H9 (cell line): ENCODE data around the gene NARF. TPM values are rescaled to one million over a fixed set of nuclear protein-coding genes. Genes with fewer than 3 reads are reported as not detected.

ENCODE experiments used
- DNase-seq: peaks from one replicate; pipeline ENCODE4 v3.0.0-alpha.2; 2017
- H2AFZ ChIP-seq: one replicate; pipeline ENCODE4 v1.6.1; 2013; ENCODE audit warnings: mild to moderate bottlenecking, low read length, control low read depth, moderate library complexity
- H2AK5ac ChIP-seq: 2 replicates; pipeline ENCODE4 v1.6.1; 2013; ENCODE audit warnings: low read length, control low read depth, mixed read lengths; ENCODE audit not compliant: insufficient read length
- H2BK120ac ChIP-seq: one replicate; pipeline ENCODE4 v1.6.1; 2013; ENCODE audit warnings: low read depth, mild to moderate bottlenecking, low read length, control low read depth, inconsistent platforms; ENCODE audit not compliant: poor library complexity, severe bottlenecking
- H2BK12ac ChIP-seq: 2 replicates; pipeline ENCODE4 v1.6.1; 2013; ENCODE audit warnings: low read length, control low read depth, mixed read lengths, low read depth; ENCODE audit not compliant: insufficient read length
- H2BK15ac ChIP-seq: 2 replicates; pipeline ENCODE4 v1.6.1; 2013; ENCODE audit warnings: low read depth, low read length, control low read depth
- H2BK20ac ChIP-seq: one replicate; pipeline ENCODE4 v1.6.1; 2013; ENCODE audit warnings: low read depth, mild to moderate bottlenecking, low read length, control low read depth, inconsistent platforms; ENCODE audit not compliant: poor library complexity, severe bottlenecking
- H2BK5ac ChIP-seq: 2 replicates; pipeline ENCODE4 v1.6.1; 2013; ENCODE audit warnings: low read length, control low read depth, mixed read lengths; ENCODE audit not compliant: insufficient read length
- H3K14ac ChIP-seq: 2 replicates; pipeline ENCODE4 v1.6.1; 2013; ENCODE audit warnings: low read length, control low read depth; ENCODE audit not compliant: insufficient read depth
- H3K18ac ChIP-seq: 2 replicates; pipeline ENCODE4 v1.6.1; 2013; ENCODE audit warnings: low read depth, mild to moderate bottlenecking, mixed read lengths, low read length, control low read depth; ENCODE audit not compliant: insufficient read length
- H3K23ac ChIP-seq: 2 replicates; pipeline ENCODE4 v1.6.1; 2013; ENCODE audit warnings: low read length, control low read depth, mixed read lengths, low read depth; ENCODE audit not compliant: insufficient read length
- H3K23me2 ChIP-seq: 2 replicates; pipeline ENCODE4 v1.6.1; 2013; ENCODE audit warnings: low read depth, mild to moderate bottlenecking, mixed read lengths, low read length, control low read depth; ENCODE audit not compliant: insufficient read length, poor library complexity, severe bottlenecking
- H3K27ac ChIP-seq: 2 replicates; pipeline ENCODE4 v1.5.1; 2013; ENCODE audit warnings: low read length, control low read depth, mixed read lengths, low read depth; ENCODE audit not compliant: insufficient read length
- H3K27me3 ChIP-seq: 2 replicates; pipeline ENCODE4 v1.6.1; 2013; ENCODE audit warnings: low read length, control low read depth, inconsistent platforms; ENCODE audit not compliant: insufficient read depth
- H3K4ac ChIP-seq: 2 replicates; pipeline ENCODE4 v1.6.1; 2013; ENCODE audit warnings: low read depth, mild to moderate bottlenecking, control low read depth, inconsistent platforms, low read length, moderate library complexity
- H3K4me1 ChIP-seq: 2 replicates; pipeline ENCODE4 v1.6.1; 2013; ENCODE audit warnings: low read length, control low read depth, inconsistent platforms; ENCODE audit not compliant: insufficient read depth
- H3K4me2 ChIP-seq: 2 replicates; pipeline ENCODE4 v1.6.1; 2013; ENCODE audit warnings: low read length, control low read depth, mixed read lengths; ENCODE audit not compliant: insufficient read length, insufficient read depth
- H3K56ac ChIP-seq: 2 replicates; pipeline ENCODE4 v1.6.1; 2013; ENCODE audit warnings: low read depth, mild to moderate bottlenecking, mixed read lengths, low read length, control low read depth; ENCODE audit not compliant: insufficient read length
- H3K79me1 ChIP-seq: 2 replicates; pipeline ENCODE4 v1.6.1; 2013; ENCODE audit warnings: low read depth, mild to moderate bottlenecking, moderate library complexity, low read length, control low read depth, inconsistent platforms; ENCODE audit not compliant: insufficient read depth, poor library complexity, severe bottlenecking
- H3K79me2 ChIP-seq: 2 replicates; pipeline ENCODE4 v1.6.1; 2013; ENCODE audit warnings: low read length, control low read depth, inconsistent platforms; ENCODE audit not compliant: insufficient read depth
- H3K9ac ChIP-seq: 2 replicates; pipeline ENCODE4 v1.6.1; 2013; ENCODE audit warnings: low read length, control low read depth, mixed read lengths; ENCODE audit not compliant: insufficient read length; ENCODE audit errors: extremely low read depth
- H3K9me3 ChIP-seq: one replicate; pipeline ENCODE4 v1.6.1; 2013; ENCODE audit warnings: low read depth, low read length, inconsistent platforms; ENCODE audit not compliant: control insufficient read depth
- H3T11ph ChIP-seq: one replicate; pipeline ENCODE4 v1.6.1; 2013; ENCODE audit warnings: mild to moderate bottlenecking, low read length, control low read depth, inconsistent platforms
- H4K20me1 ChIP-seq: one replicate; pipeline ENCODE4 v1.6.1; 2013; ENCODE audit not compliant: control insufficient read depth, insufficient read length, insufficient read depth
- H4K5ac ChIP-seq: 2 replicates; pipeline ENCODE4 v1.6.1; 2013; ENCODE audit warnings: low read depth, mild to moderate bottlenecking, mixed read lengths, low read length, control low read depth; ENCODE audit not compliant: insufficient read length
- H4K8ac ChIP-seq: replicated peaks from 2 replicates; pipeline ENCODE4 v1.6.1; 2013; ENCODE audit warnings: low read length, control low read depth, mixed read lengths, low read depth; ENCODE audit not compliant: insufficient read length
- H4K91ac ChIP-seq: 2 replicates; pipeline ENCODE4 v1.6.1; 2013; ENCODE audit warnings: low read depth, mild to moderate bottlenecking, moderate library complexity, mixed read lengths, low read length, control low read depth; ENCODE audit not compliant: insufficient read length
- H3K27ac Mint-ChIP-seq, 3 experiments: 2 replicates in 2 of 3; 3 replicates in 1 of 3; pipeline ENCODE4 v1.8.0; 2020 to 2021; ENCODE audit warnings: mixed read lengths in 3 of 3, mild to moderate bottlenecking in 1 of 3, moderate library complexity in 1 of 3
- H3K27me3 Mint-ChIP-seq: 2 replicates; pipeline ENCODE4 v1.8.0; 2021; ENCODE audit warnings: low read depth, mild to moderate bottlenecking, moderate library complexity, mixed read lengths
- H3K36me3 Mint-ChIP-seq, 3 experiments: 2 replicates in 2 of 3; 3 replicates in 1 of 3; pipeline ENCODE4 v1.8.0; 2020 to 2021; ENCODE audit warnings: low read depth in 3 of 3, mixed read lengths in 3 of 3; ENCODE audit not compliant: insufficient read depth in 1 of 3
- H3K4me1 Mint-ChIP-seq, 2 experiments: 2 replicates each; pipeline ENCODE4 v1.8.0; 2020; ENCODE audit warnings: mixed read lengths in 2 of 2
- H3K4me3 Mint-ChIP-seq, 2 experiments: 2 replicates in 1 of 2; 3 replicates in 1 of 2; pipeline ENCODE4 v1.8.0; 2020 to 2021; ENCODE audit warnings: mild to moderate bottlenecking in 2 of 2, mixed read lengths in 2 of 2, moderate library complexity in 1 of 2
- H3K9me3 Mint-ChIP-seq, 2 experiments: 2 replicates in 1 of 2; 3 replicates in 1 of 2; pipeline ENCODE4 v1.8.0; 2020; ENCODE audit warnings: mild to moderate bottlenecking in 2 of 2, mixed read lengths in 2 of 2, moderate library complexity in 1 of 2
- WGBS: extraction: QIAGEN DNeasy Blood & Tissue Kit; methylation state at CpG from one replicate; pipeline ENCODE4 v1.1.7; 2013; ENCODE audit warnings: missing lambda C conversion rate, low lambda C conversion rate, mixed read lengths; ENCODE audit not compliant: insufficient read length; ENCODE audit errors: extremely low coverage; 5-methylcytosine and 5-hydroxymethylcytosine counted together
- total RNA-seq: library from RNA; stranded (reverse); gene quantifications from 2 replicates; pipeline ENCODE4 v1.2.1, GENCODE V29; 2021
- TF ChIP-seq, protein P1 (sequence below): fragments of 200-600 bp; sonication (generic); conservative IDR thresholded peaks from 3 replicates; pipeline ENCODE4 v1.8.0; 2021; ENCODE audit warnings: antibody characterized with exemption, mild to moderate bottlenecking

Gene NARF
- total RNA-seq, 1 experiment from 2014 or later, result 124 TPM

DNA sequence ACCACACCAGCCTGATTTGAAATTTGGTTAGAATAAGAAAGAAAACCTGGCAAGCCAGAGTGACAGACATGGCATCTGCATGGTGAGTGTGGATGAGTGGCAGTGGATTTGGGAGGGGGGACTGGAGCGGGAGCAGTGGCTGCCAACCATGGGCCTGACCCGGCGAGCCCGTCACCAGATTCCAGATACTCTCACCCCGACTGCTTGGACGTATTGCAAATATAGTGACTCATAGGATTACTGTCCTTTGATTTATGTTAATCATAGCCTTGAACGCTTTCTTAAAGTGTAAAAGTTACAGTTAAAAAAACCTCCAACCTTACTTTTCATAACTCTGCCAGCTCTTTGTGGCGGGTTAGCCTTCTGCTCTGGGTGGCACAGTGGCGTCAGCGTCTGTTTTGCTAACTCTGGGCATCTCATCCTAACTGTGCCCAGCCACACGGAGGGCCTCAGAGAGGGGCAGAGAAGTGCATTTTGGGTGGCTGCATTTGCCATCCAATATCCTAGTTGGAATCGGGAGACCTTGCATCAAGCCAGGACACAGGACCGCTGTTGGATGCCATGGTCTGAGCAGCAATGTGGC lies 34.2 kb downstream of the NARF start:
- Histone ChIP-seq H3K4me1 (no peaks in the 10 kb centered on the region), H3K9me3 (no peaks in the 10 kb centered on the region), H3K79me2 (no peaks in the 10 kb centered on the region), H2BK120ac (no peak overlapping the region), H2AK5ac (no peak overlapping the region), H4K5ac (no peak overlapping the region), H3K9ac (no peak overlapping the region), H3K56ac (no peak overlapping the region), H3K27ac (no peak overlapping the region), H3T11ph (no peak overlapping the region), H3K4me2 (no peak overlapping the region), H3K23me2 (peaks cover 4% of the 10 kb centered on the region), H2BK12ac (no peak overlapping the region), H2BK20ac (no peak overlapping the region), H2AFZ (no peak overlapping the region), H4K91ac (no peak overlapping the region), H2BK5ac (no peak overlapping the region), H3K18ac (no peak overlapping the region), H3K27me3 (peaks cover under 1% of the 10 kb centered on the region; the same call in 1 of the 2 replicates), H2BK15ac (no peak overlapping the region), H4K20me1 (no peaks in the 10 kb centered on the region), H4K8ac (no peak overlapping the region), H3K23ac (no peak overlapping the region), H3K4ac (no peak overlapping the region), H3K14ac (no peak overlapping the region), H3K79me1 (no peaks in the 10 kb centered on the region)
- H3K36me3 Mint-ChIP-seq, result peaks cover 5 to 15% (median 14%) of the 10 kb centered on the region in 3 experiments
- H3K4me3 Mint-ChIP-seq, result no peak overlapping the region
- H3K9me3 Mint-ChIP-seq, result peaks cover 0 to 2% of the 10 kb centered on the region in 2 experiments; a peak in 1 of 5 replicates
- DNase-seq, result no peak
- peaks cover 10 to 19% of the 10 kb centered on the region in 2 experiments for H3K4me1 Mint-ChIP-seq
- no CpG with 5 or more reads among the region's 13 CpGs for WGBS
- H3K27ac Mint-ChIP-seq, result no peak overlapping the region; a peak in 1 of 7 replicates
- H3K27me3 Mint-ChIP-seq, result peaks cover 16% of the 10 kb centered on the region
- TF ChIP-seq, protein P1, sequence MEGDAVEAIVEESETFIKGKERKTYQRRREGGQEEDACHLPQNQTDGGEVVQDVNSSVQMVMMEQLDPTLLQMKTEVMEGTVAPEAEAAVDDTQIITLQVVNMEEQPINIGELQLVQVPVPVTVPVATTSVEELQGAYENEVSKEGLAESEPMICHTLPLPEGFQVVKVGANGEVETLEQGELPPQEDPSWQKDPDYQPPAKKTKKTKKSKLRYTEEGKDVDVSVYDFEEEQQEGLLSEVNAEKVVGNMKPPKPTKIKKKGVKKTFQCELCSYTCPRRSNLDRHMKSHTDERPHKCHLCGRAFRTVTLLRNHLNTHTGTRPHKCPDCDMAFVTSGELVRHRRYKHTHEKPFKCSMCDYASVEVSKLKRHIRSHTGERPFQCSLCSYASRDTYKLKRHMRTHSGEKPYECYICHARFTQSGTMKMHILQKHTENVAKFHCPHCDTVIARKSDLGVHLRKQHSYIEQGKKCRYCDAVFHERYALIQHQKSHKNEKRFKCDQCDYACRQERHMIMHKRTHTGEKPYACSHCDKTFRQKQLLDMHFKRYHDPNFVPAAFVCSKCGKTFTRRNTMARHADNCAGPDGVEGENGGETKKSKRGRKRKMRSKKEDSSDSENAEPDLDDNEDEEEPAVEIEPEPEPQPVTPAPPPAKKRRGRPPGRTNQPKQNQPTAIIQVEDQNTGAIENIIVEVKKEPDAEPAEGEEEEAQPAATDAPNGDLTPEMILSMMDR, result no peak
